GM20000 (cell line): Measurements from ENCODE around the gene ODAD2.

Experiments used
- DNase-seq: peaks from one replicate; pipeline ENCODE4 v3.0.0; 2012; ENCODE audit warnings: low spot score
- TF ChIP-seq, protein P1 (sequence below): IDR thresholded peaks from 2 replicates; pipeline ENCODE4 v1.5.1; 2012; ENCODE audit warnings: mild to moderate bottlenecking, control low read depth; ENCODE audit errors: extremely low read depth, missing control alignments

Gene ODAD2

DNA sequence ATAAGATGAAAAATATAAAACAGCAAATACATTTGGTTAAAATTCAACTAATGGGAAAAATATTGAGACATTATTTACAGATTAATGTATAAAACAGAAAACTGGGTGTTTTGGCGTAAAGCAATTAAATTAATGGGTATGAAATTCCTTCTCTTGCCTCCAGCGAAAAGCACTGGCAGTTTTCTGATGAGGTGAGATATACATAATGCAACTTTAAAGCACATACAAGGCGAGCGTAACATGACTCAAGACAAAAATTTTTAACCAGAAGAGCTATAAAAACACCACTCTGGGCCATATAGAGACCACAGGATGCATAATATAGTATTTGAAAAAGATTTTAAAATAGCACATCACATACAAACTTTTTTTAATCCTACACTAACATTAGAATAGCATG lies 120.6 kb downstream of the ODAD2 start:
- no peak for DNase-seq
- TF ChIP-seq, protein P1, sequence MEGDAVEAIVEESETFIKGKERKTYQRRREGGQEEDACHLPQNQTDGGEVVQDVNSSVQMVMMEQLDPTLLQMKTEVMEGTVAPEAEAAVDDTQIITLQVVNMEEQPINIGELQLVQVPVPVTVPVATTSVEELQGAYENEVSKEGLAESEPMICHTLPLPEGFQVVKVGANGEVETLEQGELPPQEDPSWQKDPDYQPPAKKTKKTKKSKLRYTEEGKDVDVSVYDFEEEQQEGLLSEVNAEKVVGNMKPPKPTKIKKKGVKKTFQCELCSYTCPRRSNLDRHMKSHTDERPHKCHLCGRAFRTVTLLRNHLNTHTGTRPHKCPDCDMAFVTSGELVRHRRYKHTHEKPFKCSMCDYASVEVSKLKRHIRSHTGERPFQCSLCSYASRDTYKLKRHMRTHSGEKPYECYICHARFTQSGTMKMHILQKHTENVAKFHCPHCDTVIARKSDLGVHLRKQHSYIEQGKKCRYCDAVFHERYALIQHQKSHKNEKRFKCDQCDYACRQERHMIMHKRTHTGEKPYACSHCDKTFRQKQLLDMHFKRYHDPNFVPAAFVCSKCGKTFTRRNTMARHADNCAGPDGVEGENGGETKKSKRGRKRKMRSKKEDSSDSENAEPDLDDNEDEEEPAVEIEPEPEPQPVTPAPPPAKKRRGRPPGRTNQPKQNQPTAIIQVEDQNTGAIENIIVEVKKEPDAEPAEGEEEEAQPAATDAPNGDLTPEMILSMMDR, result no peak

DNA sequence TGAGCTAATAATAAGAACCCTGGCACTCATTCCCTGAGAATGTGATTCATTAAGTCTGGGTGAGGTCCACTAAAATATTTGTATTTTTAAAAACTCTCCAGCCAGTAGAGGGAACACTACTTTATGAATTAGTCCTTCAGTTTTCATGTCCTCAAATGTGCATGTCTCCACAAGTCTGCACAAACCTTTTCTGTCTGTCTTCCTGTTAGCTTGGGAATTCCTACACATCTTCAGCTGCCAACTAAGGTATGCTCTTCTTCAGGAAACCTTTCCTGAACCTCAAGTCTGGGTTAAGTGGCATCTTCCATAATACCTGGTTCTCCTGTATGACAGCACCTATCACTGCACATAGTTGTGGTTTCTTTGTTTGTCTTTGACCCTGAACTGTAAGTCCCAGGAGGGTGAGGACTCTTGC lies 133.7 kb downstream of the ODAD2 start:
- no peak for DNase-seq

DNA sequence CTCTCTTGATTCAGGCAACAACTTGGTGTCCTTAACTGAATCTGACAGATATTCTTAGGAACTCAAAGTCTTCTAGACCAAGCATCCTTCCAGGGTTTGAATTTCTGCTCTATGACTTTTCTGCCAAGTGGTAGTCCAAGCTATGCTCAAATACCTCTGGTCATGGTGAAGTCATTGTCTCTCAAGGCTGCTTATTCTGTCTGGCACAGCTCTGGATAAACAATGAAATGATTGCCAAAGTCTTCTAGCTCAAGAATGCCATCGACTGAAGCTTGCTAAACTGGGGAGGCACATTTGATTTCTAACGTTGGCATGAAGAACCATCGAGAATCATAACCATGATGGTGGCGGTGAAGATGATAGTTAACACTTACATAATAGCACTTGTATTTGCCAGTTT lies 137.1 kb downstream of the ODAD2 start:
- TF ChIP-seq, protein P1, result no peak
- no peak for DNase-seq

More for the DNA sequence above, 133.7 kb downstream of the ODAD2 start:
- TF ChIP-seq, protein P1, result no peak

DNA sequence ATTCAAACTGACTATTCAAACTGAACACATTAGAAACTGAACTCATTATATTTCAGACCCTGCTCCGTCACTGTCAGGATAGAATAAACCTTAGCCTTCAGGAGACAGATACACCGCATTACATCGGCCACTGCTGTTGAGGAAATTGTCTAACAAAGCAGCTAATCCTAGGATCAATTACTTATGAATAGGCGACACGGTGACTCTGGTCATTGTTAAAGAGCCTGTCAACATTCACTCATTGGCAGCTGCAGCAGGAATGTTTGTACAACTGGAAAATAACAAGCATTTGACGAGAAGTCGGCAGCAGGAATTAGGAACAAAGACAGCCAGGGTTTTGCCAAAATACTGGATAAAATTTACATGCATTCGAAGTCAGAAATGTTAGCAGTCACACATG lies 141.3 kb downstream of the ODAD2 start:
- TF ChIP-seq, protein P1, result no peak
- no peak for DNase-seq

DNA sequence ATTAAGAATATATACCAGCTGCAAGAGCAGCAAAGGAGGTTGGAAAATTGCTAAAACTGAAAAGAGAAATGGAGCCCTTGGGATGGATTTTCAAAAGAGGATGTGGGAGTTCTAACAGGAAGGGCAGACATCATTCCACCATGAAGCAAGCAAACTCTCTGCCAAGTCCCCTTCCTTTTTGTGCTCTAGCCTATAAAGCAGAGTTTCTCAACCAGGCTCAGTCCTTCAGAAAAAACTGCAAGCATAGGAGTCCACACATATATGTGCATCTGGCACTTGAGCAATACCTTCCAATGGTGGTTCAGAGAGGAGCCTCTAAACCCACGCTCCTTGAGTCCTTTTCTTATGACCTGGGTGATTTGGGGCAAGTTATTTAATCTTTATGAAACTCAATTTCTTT lies 154.7 kb downstream of the ODAD2 start:
- TF ChIP-seq, protein P1, result no peak
- DNase-seq, result no peak

DNA sequence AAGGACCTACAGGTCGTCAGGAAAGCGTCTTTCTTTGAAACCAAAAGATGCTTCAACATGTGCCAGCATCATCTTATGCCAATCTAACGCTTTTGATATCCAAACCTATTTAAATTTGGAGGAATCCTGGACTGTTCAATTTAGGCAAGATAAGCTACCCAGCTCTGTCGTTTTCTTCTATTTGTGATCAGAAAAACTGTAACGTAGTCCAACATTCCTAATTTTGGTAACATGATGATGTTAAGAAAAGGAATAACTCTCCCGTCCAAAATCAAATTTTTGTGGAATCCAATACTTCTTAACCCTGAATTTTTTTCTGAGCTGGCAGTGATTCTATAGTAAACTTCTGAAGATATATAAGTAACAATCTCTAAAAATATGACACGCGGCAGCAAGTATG lies 160.0 kb downstream of the ODAD2 start:
- TF ChIP-seq, protein P1, result no peak
- no peak for DNase-seq

DNA sequence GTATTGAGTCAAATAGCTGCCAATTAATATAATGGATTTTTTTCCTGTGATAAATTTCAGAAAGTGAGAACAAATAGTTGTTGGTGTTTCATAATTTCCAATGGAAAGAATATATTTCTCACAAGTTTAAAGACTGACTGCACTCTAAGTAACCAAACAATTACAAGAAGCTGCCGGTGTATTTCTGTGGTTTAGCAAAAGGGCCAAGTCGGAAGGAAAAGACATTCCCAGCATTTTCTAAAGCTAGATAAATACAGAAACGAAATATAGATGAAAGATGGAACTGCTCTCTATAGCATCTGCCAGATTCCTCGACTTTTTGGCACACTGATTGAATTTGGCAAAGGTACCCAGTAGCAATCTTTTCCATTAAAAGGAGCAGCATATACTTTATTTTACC lies 160.5 kb downstream of the ODAD2 start:
- DNase-seq, result no peak

More for the DNA sequence above, 160.5 kb downstream of the ODAD2 start:
- TF ChIP-seq, protein P1, result no peak
